ENCODE measurements around the gene COL25A1. TPM values are rescaled to one million over a fixed set of nuclear protein-coding genes. Genes with fewer than 3 reads are reported as not detected.

COL25A1 gene
- total and polyA plus RNA-seq, 2 experiments from 2014 or later, result 0.28 to 1.9 TPM

GRCh38 chr4:109276482-109277095 is 25.9 kb downstream of the COL25A1 start:
- Histone ChIP-seq H3K4me1 (ENCODE audit: insufficient read depth) (no peaks in the 10 kb centered on the region), H3K4me3 (no peak overlapping the region), H3K9me2 (replicated peaks; ENCODE audit: insufficient read depth) (no peaks in the 10 kb centered on the region), H3K4me2 (no peak overlapping the region), H4K20me1 (ENCODE audit: insufficient read depth, poor library complexity, severe bottlenecking) (no peaks in the 10 kb centered on the region), H3K27me3 (no peaks in the 10 kb centered on the region), H3K27ac (no peak overlapping the region), H3K36me3 (replicated peaks; ENCODE audit: insufficient read depth, low read depth) (no peaks in the 10 kb centered on the region), H3K79me2 (no peaks in the 10 kb centered on the region), H2AFZ (no peak overlapping the region), H3K9me3 (ENCODE audit: low read depth) (no peaks in the 10 kb centered on the region)
- DNase-seq (ENCODE audit: low spot score), result no peak
- TF ChIP-seq EZH2phosphoT487 (IDR thresholded peaks at IDR 0.05; ENCODE audit: low read depth, severe bottlenecking, unreplicated experiment) (no peak), EZH2 (IDR thresholded peaks at IDR 0.05; ENCODE audit: borderline replicate concordance) (no peak)
- 95% methylated on average over 5 of the region's 5 CpGs for WGBS (ENCODE audit: low lambda C conversion rate, missing lambda C conversion rate)

DNA sequence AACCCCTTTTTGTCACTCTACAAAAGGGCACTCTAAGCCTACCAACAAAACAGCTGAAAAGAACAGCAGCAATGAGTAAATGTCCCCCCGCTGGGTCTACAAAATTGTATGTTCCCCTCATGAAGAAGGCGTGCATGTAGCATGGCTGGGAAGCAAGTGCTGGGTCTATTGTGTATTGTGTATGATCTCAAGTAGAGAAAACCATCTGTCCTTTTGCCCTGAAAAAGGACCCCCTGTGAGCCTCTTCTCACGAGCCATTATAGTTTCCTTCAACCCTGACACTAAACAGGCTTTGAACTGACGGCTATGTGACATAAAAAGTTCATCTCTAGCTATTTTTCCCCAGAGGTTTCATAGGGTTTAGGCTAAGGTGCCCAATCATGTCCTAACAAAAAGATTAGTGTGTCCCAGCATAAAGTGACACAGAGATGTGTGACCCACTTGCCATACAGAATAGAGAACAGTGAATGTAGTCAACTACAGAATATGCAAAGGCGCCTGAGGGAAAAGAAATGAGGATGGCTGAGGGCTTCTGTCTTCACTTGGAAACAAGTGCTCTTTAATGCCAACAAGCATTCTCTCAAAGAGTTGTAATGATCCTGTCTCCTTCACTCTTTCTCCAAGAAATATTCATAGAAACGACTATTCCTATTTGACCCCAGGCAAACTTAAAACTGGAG is 27.3 kb downstream of the COL25A1 start:
- H3K4me3 ChIP-seq, result no peak overlapping the region
- 76% methylated on average over 6 of the region's 6 CpGs for WGBS (ENCODE audit: low lambda C conversion rate, missing lambda C conversion rate)
- no peak overlapping the region for H3K27ac ChIP-seq
- H3K9me2 ChIP-seq (replicated peaks; ENCODE audit: insufficient read depth), result no peaks in the 10 kb centered on the region
- no peaks in the 10 kb centered on the region for H3K4me1 ChIP-seq (ENCODE audit: insufficient read depth)
- no peak overlapping the region for H2AFZ ChIP-seq
- no peaks in the 10 kb centered on the region for H3K27me3 ChIP-seq
- no peaks in the 10 kb centered on the region for H3K36me3 ChIP-seq (replicated peaks; ENCODE audit: insufficient read depth, low read depth)
- no peaks in the 10 kb centered on the region for H3K79me2 ChIP-seq
- no peak for TF ChIP-seq EZH2phosphoT487 (IDR thresholded peaks at IDR 0.05; ENCODE audit: low read depth, severe bottlenecking, unreplicated experiment)
- no peak for TF ChIP-seq EZH2 (IDR thresholded peaks at IDR 0.05; ENCODE audit: borderline replicate concordance)
- TF ChIP-seq, protein P1, sequence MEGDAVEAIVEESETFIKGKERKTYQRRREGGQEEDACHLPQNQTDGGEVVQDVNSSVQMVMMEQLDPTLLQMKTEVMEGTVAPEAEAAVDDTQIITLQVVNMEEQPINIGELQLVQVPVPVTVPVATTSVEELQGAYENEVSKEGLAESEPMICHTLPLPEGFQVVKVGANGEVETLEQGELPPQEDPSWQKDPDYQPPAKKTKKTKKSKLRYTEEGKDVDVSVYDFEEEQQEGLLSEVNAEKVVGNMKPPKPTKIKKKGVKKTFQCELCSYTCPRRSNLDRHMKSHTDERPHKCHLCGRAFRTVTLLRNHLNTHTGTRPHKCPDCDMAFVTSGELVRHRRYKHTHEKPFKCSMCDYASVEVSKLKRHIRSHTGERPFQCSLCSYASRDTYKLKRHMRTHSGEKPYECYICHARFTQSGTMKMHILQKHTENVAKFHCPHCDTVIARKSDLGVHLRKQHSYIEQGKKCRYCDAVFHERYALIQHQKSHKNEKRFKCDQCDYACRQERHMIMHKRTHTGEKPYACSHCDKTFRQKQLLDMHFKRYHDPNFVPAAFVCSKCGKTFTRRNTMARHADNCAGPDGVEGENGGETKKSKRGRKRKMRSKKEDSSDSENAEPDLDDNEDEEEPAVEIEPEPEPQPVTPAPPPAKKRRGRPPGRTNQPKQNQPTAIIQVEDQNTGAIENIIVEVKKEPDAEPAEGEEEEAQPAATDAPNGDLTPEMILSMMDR (IDR thresholded peaks at IDR 0.05; ENCODE audit: poor library complexity), result no peak
- DNase-seq (ENCODE audit: low spot score), result no peak
- no peak overlapping the region for H3K4me2 ChIP-seq
- H4K20me1 ChIP-seq (ENCODE audit: insufficient read depth, poor library complexity, severe bottlenecking), result no peaks in the 10 kb centered on the region
- H3K9me3 ChIP-seq (ENCODE audit: low read depth), result no peaks in the 10 kb centered on the region

- Histone ChIP-seq H3K4me2 (no peak overlapping the region), H4K20me1 (ENCODE audit: insufficient read depth, poor library complexity, severe bottlenecking) (no peaks in the 10 kb centered on the region), H3K79me2 (no peaks in the 10 kb centered on the region), H3K36me3 (replicated peaks; ENCODE audit: insufficient read depth, low read depth) (no peaks in the 10 kb centered on the region), H3K27ac (no peak overlapping the region), H3K27me3 (no peaks in the 10 kb centered on the region), H2AFZ (no peak overlapping the region), H3K9me2 (replicated peaks; ENCODE audit: insufficient read depth) (no peaks in the 10 kb centered on the region), H3K9me3 (ENCODE audit: low read depth) (no peaks in the 10 kb centered on the region), H3K4me1 (ENCODE audit: insufficient read depth) (no peaks in the 10 kb centered on the region), H3K4me3 (no peak overlapping the region)
- TF ChIP-seq EZH2phosphoT487 (IDR thresholded peaks at IDR 0.05; ENCODE audit: low read depth, severe bottlenecking, unreplicated experiment) (no peak), EZH2 (IDR thresholded peaks at IDR 0.05; ENCODE audit: borderline replicate concordance) (no peak)
- TF ChIP-seq, protein P1 (IDR thresholded peaks at IDR 0.05; ENCODE audit: poor library complexity), result no peak
- DNase-seq (ENCODE audit: low spot score), result no peak
These were observed 35.6 kb downstream of the COL25A1 start for GRCh38 chr4:109266891-109267290.

DNA sequence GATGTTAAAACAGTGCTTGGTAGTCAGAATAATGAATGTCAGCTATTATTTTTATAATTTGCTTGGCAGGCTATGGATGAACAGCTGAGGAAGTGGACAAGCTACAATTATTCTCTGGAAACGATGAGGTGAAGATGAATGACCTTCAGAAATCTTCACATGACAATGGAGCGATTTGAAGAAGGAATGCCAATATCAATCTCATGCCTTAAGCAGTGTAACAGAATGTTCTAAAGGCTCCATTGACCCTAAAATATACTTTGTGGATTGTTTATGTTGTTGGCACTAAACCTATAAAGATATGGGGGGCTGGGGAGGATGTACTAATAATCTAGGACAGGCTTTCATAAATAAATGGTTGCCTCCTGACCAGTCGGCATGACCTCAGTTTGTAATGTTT is 36.2 kb downstream of the COL25A1 start:
- Histone ChIP-seq H3K36me3 (replicated peaks; ENCODE audit: insufficient read depth, low read depth) (no peaks in the 10 kb centered on the region), H2AFZ (no peak overlapping the region), H3K9me3 (ENCODE audit: low read depth) (no peaks in the 10 kb centered on the region), H3K4me3 (no peak overlapping the region), H3K79me2 (no peaks in the 10 kb centered on the region), H4K20me1 (ENCODE audit: insufficient read depth, poor library complexity, severe bottlenecking) (no peaks in the 10 kb centered on the region), H3K4me1 (ENCODE audit: insufficient read depth) (no peaks in the 10 kb centered on the region), H3K9me2 (replicated peaks; ENCODE audit: insufficient read depth) (no peaks in the 10 kb centered on the region), H3K27ac (no peak overlapping the region), H3K27me3 (no peaks in the 10 kb centered on the region), H3K4me2 (no peak overlapping the region)
- DNase-seq (ENCODE audit: low spot score), result no peak
- 71% methylated on average over 3 of the region's 3 CpGs for WGBS (ENCODE audit: low lambda C conversion rate, missing lambda C conversion rate)
- no peak for TF ChIP-seq EZH2phosphoT487 (IDR thresholded peaks at IDR 0.05; ENCODE audit: low read depth, severe bottlenecking, unreplicated experiment)
- no peak for TF ChIP-seq EZH2 (IDR thresholded peaks at IDR 0.05; ENCODE audit: borderline replicate concordance)
- TF ChIP-seq, protein P1 (IDR thresholded peaks at IDR 0.05; ENCODE audit: poor library complexity), result no peak

All from hepatocyte (in vitro differentiated cells).